Tibial nerve (tissue), 3 donors: Measurements from ENCODE around the gene NCAPG.
"Not testable (repeated sequence)": the region's sequence is repeated elsewhere in the genome, so short reads cannot be mapped to it uniquely, and the experiment has no call there.

Experiments used
- CTCF ChIP-seq, 5 experiments: fragments of 200-600 bp in 3 of 5; fragments of 450-650 bp in 2 of 5; sonication (generic) in 3 of 5; IDR thresholded peaks; one replicate each; pipeline ENCODE4 v1.5.1; 2016 to 2019; ENCODE audit warnings: antibody characterized with exemption in 5 of 5, mild to moderate bottlenecking in 3 of 5, moderate library complexity in 2 of 5
- POLR2A ChIP-seq, 2 donors: fragments of 450-650 bp; IDR thresholded peaks; one replicate each; pipeline ENCODE4 v1.6.1; 2017; ENCODE audit warnings: antibody characterized with exemption in 2 of 2, mild to moderate bottlenecking in 2 of 2, moderate library complexity in 2 of 2

GRCh38 chr4:17861906-17862305 lies 51.1 kb downstream of the NCAPG start:
- not testable (repeated sequence) for TF ChIP-seq POLR2A, CTCF (IDR thresholded peaks at IDR 0.05)
